Activated CD8-positive, alpha-beta T cell treated with anti-CD3 and anti-CD28 coated beads, Interleukin-2, amount 10 ng/mL, durations not matched to agents 7 days and 5 days (primary cell): ENCODE data around the gene SLC27A2. TPM values are rescaled to one million over a fixed set of nuclear protein-coding genes. Genes with fewer than 3 reads are reported as not detected.
A peak's percentile ranks its signal among the peaks of the same experiment; 100 is the strongest.

Experiments used
- ATAC-seq: fragments of 150-1000 bp; cut with Tn5 transposase; one replicate; pipeline ENCODE4 v1.10.0; 2021; ENCODE audit warnings: moderate library complexity
- CTCF ChIA-PET: fragments of 350-600 bp; sonication (Branson Sonifier 250); formaldehyde crosslinking; loops from one replicate; lab custom pipeline; 2021; ENCODE audit warnings: antibody characterized with exemption; lab: Charles Lee
- POLR2A ChIA-PET: fragments of 350-600 bp; sonication (Branson Sonifier 250); formaldehyde crosslinking; loops from one replicate; lab custom pipeline; 2021; ENCODE audit warnings: antibody characterized with exemption; lab: Charles Lee
- DNase-seq: peaks from one replicate; pipeline ENCODE4 v3.0.0-alpha.2; 2020
- H3K27ac Mint-ChIP-seq: one replicate; pipeline ENCODE4 v1.8.0; 2021; ENCODE audit warnings: mild to moderate bottlenecking, mixed read lengths
- H3K27me3 Mint-ChIP-seq: one replicate; pipeline ENCODE4 v1.8.0; 2021; ENCODE audit warnings: low read depth, mixed read lengths
- H3K36me3 Mint-ChIP-seq: one replicate; pipeline ENCODE4 v1.8.0; 2021; ENCODE audit warnings: low read depth, mixed read lengths
- H3K4me1 Mint-ChIP-seq: one replicate; pipeline ENCODE4 v1.8.0; 2021; ENCODE audit warnings: low read depth, mixed read lengths
- H3K4me3 Mint-ChIP-seq: one replicate; pipeline ENCODE4 v1.8.0; 2021; ENCODE audit warnings: mild to moderate bottlenecking, mixed read lengths
- H3K9me3 Mint-ChIP-seq: one replicate; pipeline ENCODE4 v1.8.0; 2022; ENCODE audit warnings: mixed read lengths; ENCODE audit not compliant: insufficient read depth
- total RNA-seq, 2 experiments: library from RNA; stranded (reverse); gene quantifications; one replicate each; pipeline ENCODE4 v1.2.3, GENCODE V29; 2021

Gene SLC27A2
- total RNA-seq, 2 experiments from 2014 or later = 11.6 to 12.5 TPM

GRCh38 chr15:50241684-50242450 is 59.9 kb downstream of the SLC27A2 start:
- peaks cover 6% of the 10 kb centered on the region for H3K36me3 Mint-ChIP-seq
- CTCF ChIA-PET = interaction anchor here (0.5 to 2.3 kb wide), 12 partner anchors 8 to 417 kb away, joined by 3 to 15 read pairs (median 4); partner anchors contain the start of gene SLC27A2
- no peaks in the 10 kb centered on the region for H3K9me3 Mint-ChIP-seq
- POLR2A ChIA-PET = interaction anchor here (1.2 to 2.3 kb wide), 5 partner anchors 8 to 59 kb away, joined by 3 to 11 read pairs (median 6); partner anchors contain the start of gene SLC27A2
- H3K27ac Mint-ChIP-seq = no peak overlapping the region
- no peaks in the 10 kb centered on the region for H3K27me3 Mint-ChIP-seq
- peak; percentile 58 for ATAC-seq
- DNase-seq = no peak
- H3K4me3 Mint-ChIP-seq = no peak overlapping the region
- peaks cover 21% of the 10 kb centered on the region for H3K4me1 Mint-ChIP-seq

GRCh38 chr15:50244153-50244552 is 62.2 kb downstream of the SLC27A2 start:
- CTCF ChIA-PET = no interaction called here
- POLR2A ChIA-PET = no interaction called here
- no peaks in the 10 kb centered on the region for H3K27me3 Mint-ChIP-seq
- no peaks in the 10 kb centered on the region for H3K9me3 Mint-ChIP-seq
- ATAC-seq (no peak), DNase-seq (no peak)
- no peak overlapping the region for H3K4me3 Mint-ChIP-seq
- peaks cover 42% of the 10 kb centered on the region for H3K4me1 Mint-ChIP-seq
- H3K36me3 Mint-ChIP-seq = peaks cover 11% of the 10 kb centered on the region
- H3K27ac Mint-ChIP-seq = no peak overlapping the region

GRCh38 chr15:50244959-50245624 is 63.1 kb downstream of the SLC27A2 start:
- POLR2A ChIA-PET = no interaction called here
- no peaks in the 10 kb centered on the region for H3K9me3 Mint-ChIP-seq
- peaks cover 51% of the 10 kb centered on the region for H3K4me1 Mint-ChIP-seq
- H3K27ac Mint-ChIP-seq = no peak overlapping the region
- CTCF ChIA-PET = interaction anchor here (0.5 to 4.6 kb wide), 3 partner anchors 8 to 274 kb away, joined by 3 to 34 read pairs (median 4); no protein-coding TSS in a partner anchor
- ATAC-seq (no peak), DNase-seq (no peak)
- H3K27me3 Mint-ChIP-seq = no peaks in the 10 kb centered on the region
- H3K4me3 Mint-ChIP-seq = no peak overlapping the region
- peaks cover 13% of the 10 kb centered on the region for H3K36me3 Mint-ChIP-seq

GRCh38 chr15:50246631-50247030 is 64.6 kb downstream of the SLC27A2 start:
- POLR2A ChIA-PET = interaction anchor here (0.6 to 3.8 kb wide), 3 partner anchors 11 to 17 kb away, joined by 3 to 24 read pairs (median 3); no protein-coding TSS in a partner anchor
- no peak for DNase-seq
- Mint-ChIP-seq H3K27ac (no peak overlapping the region), H3K4me3 (no peak overlapping the region), H3K36me3 (peaks cover 13% of the 10 kb centered on the region), H3K27me3 (no peaks in the 10 kb centered on the region), H3K4me1 (peaks cover 49% of the 10 kb centered on the region), H3K9me3 (no peaks in the 10 kb centered on the region)
- ATAC-seq = no peak
- CTCF ChIA-PET = interaction anchor here (1.3 to 4.6 kb wide), 3 partner anchors 9 to 63 kb away, joined by 4 to 34 read pairs (median 6); no protein-coding TSS in a partner anchor

GRCh38 chr15:50247819-50248655 is 66.0 kb downstream of the SLC27A2 start:
- Mint-ChIP-seq H3K9me3 (no peaks in the 10 kb centered on the region), H3K4me1 (peaks cover 46% of the 10 kb centered on the region), H3K27ac (peak overlapping the region; percentile 94), H3K4me3 (peak overlapping the region; percentile 62), H3K27me3 (no peaks in the 10 kb centered on the region), H3K36me3 (peaks cover 13% of the 10 kb centered on the region)
- CTCF ChIA-PET = interaction anchor here (1.1 to 4.6 kb wide), 4 partner anchors 13 to 68 kb away, joined by 3 to 34 read pairs (median 10); no protein-coding TSS in a partner anchor
- ATAC-seq (peak; percentile 100), DNase-seq (peak; percentile 84)
- POLR2A ChIA-PET = interaction anchor here (0.5 to 3.8 kb wide), 10 partner anchors 8 to 107 kb away, joined by 3 to 31 read pairs (median 4); partner anchors contain the start of genes GABPB1, HDC and SLC27A2

GRCh38 chr15:50248994-50249582 is 67.1 kb downstream of the SLC27A2 start:
- Mint-ChIP-seq H3K4me1 (peaks cover 48% of the 10 kb centered on the region), H3K4me3 (no peak overlapping the region), H3K36me3 (peaks cover 8% of the 10 kb centered on the region), H3K9me3 (no peaks in the 10 kb centered on the region), H3K27me3 (no peaks in the 10 kb centered on the region), H3K27ac (peak overlapping the region; percentile 94)
- ATAC-seq (no peak), DNase-seq (no peak)
- ChIA-PET CTCF (interaction anchor here (1.0 to 4.6 kb wide), 8 partner anchors 9 to 637 kb away, joined by 3 to 34 read pairs (median 4); no protein-coding TSS in a partner anchor), POLR2A (interaction anchor here (0.8 to 3.8 kb wide), 6 partner anchors 7 to 105 kb away, joined by 3 to 31 read pairs (median 6); partner anchors contain the start of gene SLC27A2)

- no peak for DNase-seq
- POLR2A ChIA-PET = interaction anchor here (0.8 to 3.8 kb wide), 4 partner anchors 8 to 12 kb away, joined by 3 to 31 read pairs (median 14); no protein-coding TSS in a partner anchor
- no peak overlapping the region for H3K4me3 Mint-ChIP-seq
- no peaks in the 10 kb centered on the region for H3K27me3 Mint-ChIP-seq
- no peak for ATAC-seq
- peaks cover 8% of the 10 kb centered on the region for H3K36me3 Mint-ChIP-seq
- CTCF ChIA-PET = interaction anchor here (0.6 to 4.6 kb wide), 7 partner anchors 8 to 104 kb away, joined by 3 to 34 read pairs (median 4); no protein-coding TSS in a partner anchor
- no peaks in the 10 kb centered on the region for H3K9me3 Mint-ChIP-seq
- no peak overlapping the region for H3K27ac Mint-ChIP-seq
- H3K4me1 Mint-ChIP-seq = peaks cover 48% of the 10 kb centered on the region
Observed at GRCh38 chr15:50249704-50250103, 67.7 kb downstream of the SLC27A2 start.

- H3K27me3 Mint-ChIP-seq = no peaks in the 10 kb centered on the region
- DNase-seq (no peak), ATAC-seq (no peak)
- H3K36me3 Mint-ChIP-seq = peaks cover 8% of the 10 kb centered on the region
- POLR2A ChIA-PET = interaction anchor here (0.7 kb wide), 1 partner anchor 215 kb away, joined by 3 read pairs; no protein-coding TSS in a partner anchor
- CTCF ChIA-PET = interaction anchor here (1.3 to 4.0 kb wide), 3 partner anchors 9 to 65 kb away, joined by 6 to 13 read pairs (median 8); no protein-coding TSS in a partner anchor
- no peak overlapping the region for H3K4me3 Mint-ChIP-seq
- peaks cover 48% of the 10 kb centered on the region for H3K4me1 Mint-ChIP-seq
- no peaks in the 10 kb centered on the region for H3K9me3 Mint-ChIP-seq
- no peak overlapping the region for H3K27ac Mint-ChIP-seq
Observed at GRCh38 chr15:50250760-50251394, 68.9 kb downstream of the SLC27A2 start.

GRCh38 chr15:50251638-50252182 is 69.7 kb downstream of the SLC27A2 start:
- CTCF ChIA-PET = interaction anchor here (1.0 to 2.2 kb wide), 3 partner anchors 10 to 68 kb away, joined by 3 to 8 read pairs (median 6); no protein-coding TSS in a partner anchor
- H3K4me1 Mint-ChIP-seq = peaks cover 54% of the 10 kb centered on the region
- peaks cover 8% of the 10 kb centered on the region for H3K36me3 Mint-ChIP-seq
- no peak overlapping the region for H3K4me3 Mint-ChIP-seq
- DNase-seq = no peak
- no peaks in the 10 kb centered on the region for H3K9me3 Mint-ChIP-seq
- no peaks in the 10 kb centered on the region for H3K27me3 Mint-ChIP-seq
- ATAC-seq = no peak
- POLR2A ChIA-PET = interaction anchor here (0.6 to 1.3 kb wide), 2 partner anchors 9 to 62 kb away, joined by 4 to 7 read pairs; no protein-coding TSS in a partner anchor
- no peak overlapping the region for H3K27ac Mint-ChIP-seq

GRCh38 chr15:50252556-50252955 is 70.6 kb downstream of the SLC27A2 start:
- no peak overlapping the region for H3K4me3 Mint-ChIP-seq
- no peaks in the 10 kb centered on the region for H3K9me3 Mint-ChIP-seq
- ATAC-seq = no peak
- ChIA-PET CTCF (interaction anchor here (2.2 kb wide), 1 partner anchor 10 kb away, joined by 8 read pairs; no protein-coding TSS in a partner anchor), POLR2A (interaction anchor here (1.3 kb wide), 1 partner anchor 8 kb away, joined by 7 read pairs; no protein-coding TSS in a partner anchor)
- H3K4me1 Mint-ChIP-seq = peaks cover 52% of the 10 kb centered on the region
- H3K27me3 Mint-ChIP-seq = no peaks in the 10 kb centered on the region
- peaks cover 8% of the 10 kb centered on the region for H3K36me3 Mint-ChIP-seq
- DNase-seq = no peak
- H3K27ac Mint-ChIP-seq = no peak overlapping the region
